Mesenteric fat pad (tissue), 1 donor: ENCODE data around the gene SYT14. TPM values are rescaled to one million over a fixed set of nuclear protein-coding genes. Genes with fewer than 3 reads are reported as not detected.
"Not testable (repeated sequence)": the region's sequence is repeated elsewhere in the genome, so short reads cannot be mapped to it uniquely, and the experiment has no call there.

ENCODE experiments used
- DNase-seq: peaks from one replicate; pipeline ENCODE4 v3.0.0-alpha.2; 2020; ENCODE audit warnings: low spot score
- long read RNA-seq: library from polyadenylated mRNA; unstranded; transcript quantifications from one replicate; pipeline ENCODE4 v2.0.0, GENCODE V29; 2020
- total RNA-seq: library from RNA; stranded (reverse); fragmentation: NEBNext Ultra II Directional; extraction: Animal tissue kit (Norgen Biotek cat#: 25700); gene quantifications from one replicate; pipeline ENCODE4 v1.2.1, GENCODE V29; 2021
- donor health status: DM: yes; HTN: yes; CAD: no.

The SYT14 gene
- not detected for total RNA-seq
- long read RNA-seq = 0 reads

GRCh38 chr1:209937996-209938959 is at the start of gene SYT14:
TSS of gene SYT14 (plus strand) at chr1:209938217. CDS start at chr1:209938265, 48 bp downstream.
- no peak for DNase-seq

DNA sequence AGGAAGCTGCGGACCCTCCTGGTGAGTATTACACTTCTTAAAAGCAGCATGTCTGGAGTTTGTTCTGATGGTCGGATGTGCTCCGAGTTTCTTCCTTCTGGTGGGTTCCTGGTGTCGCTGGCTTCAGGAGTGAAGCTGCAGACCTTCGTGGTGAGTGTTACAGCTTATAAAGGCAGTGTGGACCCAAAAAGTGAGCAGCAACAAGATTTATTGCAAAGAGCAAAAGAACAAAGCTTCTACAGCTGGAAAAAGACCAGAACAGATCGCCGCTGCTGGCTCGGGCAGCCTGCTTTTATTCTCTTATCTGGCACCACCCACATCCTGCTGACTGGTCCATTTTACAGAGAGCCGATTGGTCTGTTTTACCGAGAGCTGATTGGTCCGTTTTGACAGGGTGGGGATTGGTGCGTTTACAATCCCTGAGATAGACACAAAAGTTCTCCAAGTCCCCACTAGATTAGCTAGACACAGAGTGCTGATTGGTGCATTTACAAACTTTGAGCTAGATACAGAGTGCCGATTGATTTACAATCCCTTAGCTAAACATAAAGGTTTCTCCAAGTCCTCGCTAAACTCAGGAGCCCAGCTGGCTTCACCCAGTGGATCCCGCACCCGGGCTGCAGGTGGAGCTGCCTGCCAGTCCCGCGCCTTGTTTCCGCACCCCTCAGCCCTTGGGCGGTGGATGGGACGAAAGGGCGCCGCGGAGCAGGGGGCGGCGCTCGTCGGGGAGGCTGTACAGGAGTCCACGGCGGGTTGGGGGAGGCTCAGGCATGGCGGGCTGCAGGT is 49.5 kb upstream of the SYT14 start:
- DNase-seq = not testable (repeated sequence)

DNA sequence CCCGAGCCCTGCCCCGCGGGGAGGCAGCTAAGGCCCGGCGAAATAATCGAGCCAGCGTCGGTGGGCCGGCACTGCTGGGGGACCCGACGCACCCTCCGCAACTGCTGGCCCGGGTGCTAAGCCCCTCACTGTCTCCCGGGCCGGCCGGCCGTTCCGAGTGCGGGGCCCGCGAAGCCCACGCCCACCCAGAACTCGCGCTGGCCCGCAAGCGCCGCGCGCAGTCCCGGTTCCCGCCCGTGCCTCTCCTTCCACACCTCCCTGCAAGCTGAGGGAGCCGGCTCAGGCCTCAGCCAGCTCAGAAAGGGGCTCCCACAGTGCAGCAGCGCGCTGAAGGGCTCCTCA is 49.0 kb upstream of the SYT14 start:
- DNase-seq = no peak

DNA sequence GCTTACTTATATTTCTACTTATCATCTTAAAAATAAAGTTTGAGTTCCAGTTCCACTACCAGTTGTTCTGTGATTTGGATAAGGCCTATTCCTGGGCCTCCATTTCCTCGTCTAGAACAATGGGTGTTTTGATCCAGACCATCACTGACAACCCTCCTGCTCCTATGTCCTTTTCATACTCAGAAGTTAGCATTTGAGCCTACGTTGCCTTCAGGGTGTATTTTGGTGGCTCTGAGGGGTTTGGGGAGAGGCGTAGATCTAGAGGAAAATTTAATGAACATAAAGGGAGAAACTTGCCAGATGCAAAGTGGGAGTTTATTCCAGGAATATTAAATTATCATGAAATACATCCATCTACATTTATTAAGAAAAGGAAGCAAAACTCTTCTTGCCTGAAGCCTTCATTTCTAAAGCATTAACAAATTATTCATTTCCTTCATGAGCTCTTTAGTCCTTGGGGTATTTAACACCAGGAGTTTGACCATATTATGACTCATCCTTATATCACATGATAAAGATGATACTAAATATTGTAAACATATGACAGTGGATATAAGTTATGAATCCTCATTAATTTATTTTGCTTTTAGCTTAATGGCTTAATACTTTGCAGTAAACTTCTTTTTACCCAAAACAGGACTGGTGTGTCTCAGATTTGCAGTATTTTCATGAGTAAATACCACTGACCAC is 47.2 kb upstream of the SYT14 start:
- DNase-seq = no peak

GRCh38 chr1:209893751-209894150 is 44.3 kb upstream of the SYT14 start:
- DNase-seq = no peak

DNA sequence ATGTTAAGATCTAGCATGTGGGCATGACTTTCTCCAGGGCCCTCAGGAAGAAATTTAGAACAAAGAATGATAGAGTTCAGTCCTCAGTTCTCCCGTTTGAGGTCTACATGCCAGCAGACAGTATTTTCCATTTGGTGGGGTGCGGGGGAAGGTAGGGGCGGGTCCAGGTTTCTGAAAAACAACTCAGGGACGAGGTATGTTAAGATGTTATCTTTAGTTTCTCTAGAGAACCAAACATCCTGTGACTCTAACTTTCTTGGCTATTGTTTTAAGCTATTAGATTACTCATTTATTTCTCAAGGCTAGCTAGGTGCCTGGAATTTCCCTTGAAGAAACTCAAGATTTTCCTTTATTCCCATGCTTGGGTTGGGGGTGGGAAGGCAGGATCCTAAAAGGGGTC is 42.3 kb upstream of the SYT14 start:
- DNase-seq = no peak

DNA sequence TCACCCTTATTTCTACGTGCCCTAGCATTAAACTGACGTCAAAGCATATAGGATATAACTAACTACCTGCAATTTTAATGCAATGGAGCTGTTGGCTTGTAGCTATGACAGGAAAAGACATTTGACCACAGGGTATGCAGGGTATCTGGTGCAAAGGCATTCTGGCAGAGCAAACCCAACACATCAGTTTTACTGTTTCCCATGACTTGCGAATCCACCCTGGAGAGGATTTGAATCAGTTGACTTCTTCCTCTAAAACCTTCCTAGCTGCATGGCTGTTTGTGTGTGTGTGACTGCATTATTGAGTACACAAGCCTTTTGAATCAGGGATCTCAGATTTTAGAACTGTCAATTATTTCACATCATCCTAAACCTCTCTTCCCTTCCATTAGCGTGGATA is 41.7 kb upstream of the SYT14 start:
- DNase-seq = no peak

DNA sequence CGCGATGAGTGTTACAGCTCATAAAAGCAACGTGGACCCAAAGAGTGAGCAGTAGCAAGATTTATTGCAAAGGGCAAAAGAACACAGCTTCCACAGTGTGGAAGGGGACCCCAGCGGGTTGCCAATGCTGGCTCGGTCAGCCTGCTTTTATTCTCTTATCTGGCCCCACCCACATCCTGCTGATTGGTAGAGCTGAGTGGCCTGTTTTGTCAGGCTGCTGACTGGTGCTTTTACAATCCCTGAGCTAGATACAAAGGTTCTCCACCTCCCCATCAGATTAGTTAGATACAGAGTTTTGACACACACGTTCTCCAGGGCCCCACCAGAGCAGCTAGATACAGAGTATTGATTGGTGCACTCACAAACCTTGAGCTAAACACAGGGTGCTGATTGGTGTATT is 39.7 kb upstream of the SYT14 start:
- not testable (repeated sequence) for DNase-seq

DNA sequence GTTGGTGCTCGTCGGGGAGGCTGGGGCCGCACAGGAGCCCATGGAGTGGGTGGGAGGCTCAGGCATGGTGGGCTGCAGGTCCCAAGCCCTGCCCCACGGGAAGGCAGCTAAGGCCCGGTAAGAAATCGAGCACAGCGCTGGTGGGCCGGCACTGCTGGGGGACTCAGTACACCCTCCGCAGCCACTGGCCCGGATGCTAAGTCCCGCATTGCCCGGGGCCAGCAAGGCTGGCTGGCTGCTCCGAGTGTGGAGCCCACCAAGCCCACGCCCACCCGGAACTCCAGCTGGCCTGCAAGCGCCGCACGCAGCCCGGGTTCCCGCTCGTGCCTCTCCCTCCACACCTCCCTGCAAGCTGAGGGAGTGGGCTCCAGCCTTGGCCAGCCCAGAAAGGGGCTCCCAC is 39.2 kb upstream of the SYT14 start:
- DNase-seq = not testable (repeated sequence)

- DNase-seq = no peak
Observed at GRCh38 chr1:209899948-209900347, 38.1 kb upstream of the SYT14 start.

DNA sequence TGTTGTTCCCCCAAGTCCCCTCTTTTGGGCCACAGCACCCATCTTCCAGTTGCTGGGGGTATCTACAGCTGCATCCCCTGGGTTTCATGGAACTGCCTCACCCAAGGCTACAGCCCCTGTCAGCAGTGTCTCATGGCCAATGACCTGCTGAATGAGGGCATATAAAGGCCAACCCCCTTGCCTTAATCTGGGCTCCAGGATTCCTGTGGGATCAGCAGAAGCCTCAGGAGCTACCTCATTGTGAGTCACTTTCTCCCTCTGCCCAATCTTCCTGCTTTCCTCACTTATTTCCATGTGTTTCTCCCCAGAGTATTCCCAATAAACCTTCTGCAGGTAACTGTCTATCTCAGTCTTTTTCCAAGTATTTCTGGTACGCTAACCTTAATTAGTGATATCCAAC is 37.3 kb upstream of the SYT14 start:
- DNase-seq = no peak

- DNase-seq = no peak
Observed at GRCh38 chr1:209901211-209901610, 36.8 kb upstream of the SYT14 start.

- not testable (repeated sequence) for DNase-seq
Observed at GRCh38 chr1:209904774-209905173, 33.2 kb upstream of the SYT14 start.

DNA sequence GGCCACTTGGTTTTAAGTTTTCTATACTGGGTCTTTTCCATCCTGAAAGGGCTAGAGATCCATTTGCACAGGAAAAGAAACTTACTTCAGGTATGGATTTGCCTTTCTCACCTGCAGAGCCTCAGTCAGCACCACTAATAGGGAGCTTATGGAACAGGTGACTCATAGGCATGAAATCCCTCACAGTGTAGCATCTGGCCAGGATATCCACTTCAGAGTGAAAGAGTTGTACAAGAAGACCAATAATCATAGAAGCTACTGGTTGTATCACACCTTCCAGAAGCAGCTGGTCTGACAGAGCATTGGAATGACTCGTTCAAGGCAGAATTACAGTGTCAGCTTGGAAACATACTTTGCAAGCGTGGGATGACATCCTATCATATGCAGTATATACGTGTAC is 26.3 kb upstream of the SYT14 start:
- no peak for DNase-seq

- no peak for DNase-seq
Observed at GRCh38 chr1:209912306-209912705, 25.7 kb upstream of the SYT14 start.

GRCh38 chr1:209919637-209920036 is 18.4 kb upstream of the SYT14 start:
- DNase-seq = not testable (repeated sequence)

- no peak for DNase-seq
Observed at GRCh38 chr1:209920844-209921243, 17.2 kb upstream of the SYT14 start.

GRCh38 chr1:209924390-209924789 is 13.6 kb upstream of the SYT14 start:
- no peak for DNase-seq

DNA sequence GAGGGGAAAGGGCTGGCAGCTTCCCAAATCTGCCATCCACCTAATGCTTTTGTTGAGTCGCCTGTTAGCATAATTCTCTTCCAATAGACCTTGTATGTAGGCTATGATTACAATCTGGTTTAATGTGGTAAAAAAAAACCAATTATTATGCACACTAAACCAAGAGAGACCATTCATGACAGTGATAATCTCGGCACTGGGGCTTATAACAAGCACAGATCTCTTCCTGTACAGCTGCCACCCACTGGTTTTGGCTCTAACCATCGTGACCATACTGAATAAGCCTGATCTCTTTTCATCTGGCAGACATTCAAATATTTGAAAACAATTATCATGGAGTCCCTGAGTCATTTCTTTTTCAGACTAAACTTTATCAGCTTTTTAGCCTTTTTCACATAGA is 12.0 kb upstream of the SYT14 start:
- DNase-seq = no peak

- DNase-seq = no peak
Observed at GRCh38 chr1:209927466-209927865, 10.6 kb upstream of the SYT14 start.

DNA sequence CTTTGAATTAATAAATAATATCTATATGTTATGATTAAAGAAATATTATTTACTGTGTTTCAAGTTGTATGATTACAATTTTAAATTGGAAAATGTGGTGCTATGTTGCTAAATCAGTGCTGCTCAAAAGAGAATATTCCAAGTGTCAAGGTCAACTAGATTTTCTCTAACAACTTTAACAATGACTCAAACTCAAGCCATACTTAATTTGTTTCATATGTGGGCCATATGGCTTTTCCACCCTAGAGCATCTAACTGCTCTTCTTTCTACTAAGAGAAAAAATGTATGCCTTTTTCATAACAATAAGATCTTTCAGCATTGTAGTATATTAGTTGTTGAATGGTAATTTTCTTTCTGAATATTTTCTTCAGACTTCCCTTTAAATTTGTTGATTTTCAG is 8.3 kb upstream of the SYT14 start:
- DNase-seq = no peak

DNA sequence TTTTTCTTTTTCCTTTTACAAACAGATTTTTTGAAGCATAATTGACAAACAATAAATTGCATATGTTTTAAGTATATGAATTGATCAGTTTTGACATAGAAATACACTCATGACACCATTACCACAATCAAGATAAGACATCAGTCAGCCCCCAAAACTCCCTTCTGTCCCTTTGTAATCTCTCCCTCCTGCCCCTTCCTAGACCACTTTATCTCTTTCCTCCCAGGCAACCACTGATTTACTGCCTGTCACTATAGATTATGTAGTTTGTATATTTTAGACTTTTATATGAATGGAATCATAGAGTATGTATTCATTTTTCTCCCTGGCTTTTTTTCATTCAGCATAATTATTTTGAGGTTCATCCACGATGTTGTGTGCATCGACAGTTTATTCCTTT is 6.9 kb upstream of the SYT14 start:
- DNase-seq = no peak
